ENCODE measurements around the gene HSPB1. TPM values are rescaled to one million over a fixed set of nuclear protein-coding genes. Genes with fewer than 3 reads are reported as not detected.
"Not testable (repeated sequence)": the region's sequence is repeated elsewhere in the genome, so short reads cannot be mapped to it uniquely, and the experiment has no call there.

HSPB1 gene
- total RNA-seq, 1 donor = 50.1 TPM

DNA sequence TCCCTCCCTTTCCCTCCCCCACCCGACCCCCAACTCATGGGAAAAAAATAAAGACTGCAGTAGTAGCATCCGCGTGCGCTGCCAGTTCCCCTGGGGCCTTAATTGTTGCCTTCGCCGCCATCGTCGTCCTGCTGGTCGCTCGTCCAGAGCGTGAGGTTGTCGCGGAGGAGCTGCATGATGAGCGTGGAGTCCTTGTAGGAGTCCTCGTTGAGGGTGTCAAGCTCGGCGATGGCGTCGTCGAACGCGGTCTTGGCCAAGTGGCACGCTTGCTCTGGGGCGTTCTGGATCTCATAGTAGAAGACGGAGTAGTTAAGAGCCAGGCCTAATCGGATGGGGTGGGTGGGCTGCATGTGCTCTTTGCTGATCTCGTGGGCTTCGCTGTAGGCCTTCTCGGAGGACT, 27.0 kb downstream of the HSPB1 start:
- DNase-seq (ENCODE audit: low read depth in 2 of 3, low spot score in 2 of 3) = no peak

DNA sequence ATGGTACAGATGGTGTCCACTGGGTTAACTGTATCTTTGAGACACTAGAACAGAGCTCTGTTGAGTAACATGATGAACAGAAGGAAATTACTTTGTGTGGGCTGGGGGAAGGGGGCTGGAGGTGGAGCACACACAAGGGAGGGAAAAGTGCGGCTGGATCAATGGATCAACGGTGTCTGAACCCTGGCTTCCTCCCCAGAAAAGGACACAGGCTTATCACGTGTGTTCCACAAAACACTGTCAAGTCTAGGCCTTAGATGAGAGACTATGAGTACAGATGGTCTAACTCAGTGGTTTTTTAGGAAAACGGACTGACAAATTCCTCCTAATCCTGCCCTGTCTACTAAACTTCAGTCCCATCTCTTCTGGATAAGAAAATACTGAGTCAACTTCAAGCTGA, 27.8 kb downstream of the HSPB1 start:
- DNase-seq (ENCODE audit: low read depth in 2 of 3, low spot score in 2 of 3) = no peak

DNA sequence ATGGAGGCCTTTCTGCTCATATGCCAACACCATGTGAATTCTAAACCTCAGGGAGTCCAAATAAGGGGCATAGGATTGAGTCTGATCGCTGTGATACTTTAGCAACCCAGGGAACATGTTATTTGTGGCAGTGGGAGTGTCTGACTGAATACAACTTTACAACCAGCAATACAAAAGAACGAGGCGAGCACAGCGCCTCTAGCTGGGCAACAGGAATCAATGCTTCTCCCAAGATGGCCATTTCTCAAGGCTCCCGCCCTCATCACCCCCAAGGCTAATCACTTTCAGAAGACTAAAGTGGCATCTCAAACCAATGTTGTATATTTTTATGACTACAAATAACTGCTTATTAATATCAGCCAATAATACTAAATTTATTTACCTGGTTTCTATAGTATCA, 28.2 kb downstream of the HSPB1 start:
- DNase-seq (ENCODE audit: low read depth in 2 of 3, low spot score in 2 of 3) = peak in 1 of 3 donors; percentile 21

DNA sequence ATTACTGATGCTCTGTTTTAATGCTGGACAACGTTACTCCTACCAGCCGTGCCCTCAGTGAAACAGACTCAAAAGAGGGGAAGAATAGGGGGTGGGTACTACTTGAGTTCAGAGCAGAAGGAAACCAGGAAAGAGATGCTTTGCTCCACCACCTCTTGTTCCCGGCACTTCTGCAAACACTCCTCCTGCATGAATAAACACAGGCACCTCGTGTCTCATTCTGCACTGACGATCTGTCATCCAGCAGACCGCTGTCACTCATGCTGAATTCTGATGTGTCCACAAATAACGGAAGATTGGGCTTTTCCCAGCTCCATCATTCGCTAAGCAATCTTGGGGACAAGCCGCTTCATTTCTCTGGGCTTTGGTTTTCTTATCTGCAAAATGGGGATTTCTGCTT, 29.6 kb downstream of the HSPB1 start:
- DNase-seq (ENCODE audit: low read depth in 2 of 3, low spot score in 2 of 3) = no peak

DNA sequence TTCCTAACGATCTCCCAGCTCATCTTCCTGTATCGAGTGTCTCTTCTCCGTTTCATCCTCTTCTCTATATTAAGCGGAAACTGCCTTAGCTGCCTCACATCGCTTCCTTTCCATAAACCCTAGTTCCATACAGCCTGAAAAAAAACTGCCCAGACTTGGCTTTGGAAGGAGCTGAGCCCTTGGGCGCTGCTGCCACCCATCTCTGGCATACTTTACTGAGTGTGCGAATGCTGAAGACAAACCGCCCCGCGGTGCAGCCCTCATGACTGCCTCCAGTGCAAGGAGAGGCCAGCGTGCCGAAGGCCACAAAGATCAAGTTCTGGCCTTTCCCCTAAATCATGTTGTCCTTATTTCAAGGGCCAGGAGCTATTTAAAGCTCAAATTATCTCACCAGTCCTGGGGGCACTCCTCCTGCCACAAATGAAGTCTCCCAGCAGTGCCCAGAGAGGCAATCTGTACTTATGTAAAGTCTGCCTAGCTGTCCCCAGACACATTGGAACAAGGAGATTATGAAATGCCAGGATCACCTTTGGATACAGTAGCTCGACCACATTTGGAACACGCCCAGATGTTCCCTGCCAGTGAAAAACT, 31.1 kb downstream of the HSPB1 start:
- DNase-seq (ENCODE audit: low read depth in 2 of 3, low spot score in 2 of 3) = no peak

DNA sequence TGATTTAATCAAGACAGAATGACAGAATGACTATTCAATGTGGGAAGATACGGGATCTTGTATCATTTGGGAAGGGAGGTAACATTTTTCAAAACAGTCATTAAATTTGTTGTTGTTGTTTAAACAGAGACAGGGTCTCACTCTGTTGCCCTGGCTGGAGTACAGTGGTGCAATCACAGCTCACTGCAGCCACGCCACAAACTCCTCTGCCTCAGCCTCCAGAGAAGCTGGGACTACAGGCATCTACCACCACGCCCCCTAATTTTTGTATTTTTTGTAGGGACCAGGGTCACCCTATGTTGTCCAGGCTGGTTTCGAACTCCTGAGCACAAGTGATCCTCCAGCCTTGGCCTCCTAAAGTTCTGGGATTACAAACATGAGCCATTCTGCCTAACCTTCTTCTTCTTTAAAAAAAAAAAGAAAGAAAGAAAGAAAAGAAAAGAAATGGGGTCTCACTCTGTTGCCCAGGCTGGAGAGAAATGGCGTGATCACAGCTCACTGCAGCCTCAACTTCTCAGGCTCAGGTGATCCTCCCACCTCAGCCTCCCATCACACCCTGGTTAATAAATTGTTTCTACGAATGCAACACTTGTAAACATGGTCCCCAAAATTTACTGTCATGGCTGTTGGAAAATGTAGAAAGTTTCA, 32.0 kb downstream of the HSPB1 start:
- no peak for DNase-seq (ENCODE audit: low read depth in 2 of 3, low spot score in 2 of 3)

DNA sequence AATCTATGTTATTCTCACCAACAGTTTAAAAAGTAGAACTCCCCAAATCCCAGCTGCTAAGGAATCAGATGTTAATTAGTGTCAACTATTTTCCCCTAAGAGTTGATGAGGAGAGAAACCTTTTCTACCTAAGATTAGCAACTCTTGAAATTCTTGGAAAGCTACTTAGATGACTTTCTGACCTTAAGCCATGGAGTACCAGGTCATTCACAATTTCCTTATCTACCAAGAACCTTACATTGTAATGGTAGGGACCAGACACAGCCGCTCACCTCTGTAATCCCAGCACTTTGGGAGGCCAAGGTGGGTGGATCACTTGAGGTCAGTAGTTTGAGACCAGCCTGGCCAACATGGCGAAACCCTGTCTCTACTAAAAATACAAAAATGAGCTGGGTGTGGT, 32.9 kb downstream of the HSPB1 start:
- DNase-seq (ENCODE audit: low read depth in 2 of 3, low spot score in 2 of 3) = not testable (repeated sequence)

DNA sequence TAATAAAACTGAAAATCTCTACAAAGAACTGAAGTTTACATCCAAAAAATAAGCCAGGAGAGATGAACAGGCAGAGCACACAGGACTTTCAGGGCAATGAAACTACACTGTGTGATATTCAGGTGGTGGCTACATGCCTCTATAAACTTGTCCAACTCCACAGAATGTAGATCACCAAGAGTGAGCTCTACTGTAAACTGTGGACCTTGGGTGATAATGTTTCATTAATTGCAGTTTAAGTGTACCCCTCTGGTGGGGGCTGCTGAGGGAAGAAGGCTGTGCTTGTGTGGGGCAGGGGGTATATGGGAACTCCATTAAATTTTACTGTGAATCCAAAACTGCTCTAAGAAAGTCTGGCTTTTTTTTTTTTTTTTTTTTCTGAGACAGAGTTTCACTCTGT, 33.6 kb downstream of the HSPB1 start:
- no peak for DNase-seq (ENCODE audit: low read depth in 2 of 3, low spot score in 2 of 3)

DNA sequence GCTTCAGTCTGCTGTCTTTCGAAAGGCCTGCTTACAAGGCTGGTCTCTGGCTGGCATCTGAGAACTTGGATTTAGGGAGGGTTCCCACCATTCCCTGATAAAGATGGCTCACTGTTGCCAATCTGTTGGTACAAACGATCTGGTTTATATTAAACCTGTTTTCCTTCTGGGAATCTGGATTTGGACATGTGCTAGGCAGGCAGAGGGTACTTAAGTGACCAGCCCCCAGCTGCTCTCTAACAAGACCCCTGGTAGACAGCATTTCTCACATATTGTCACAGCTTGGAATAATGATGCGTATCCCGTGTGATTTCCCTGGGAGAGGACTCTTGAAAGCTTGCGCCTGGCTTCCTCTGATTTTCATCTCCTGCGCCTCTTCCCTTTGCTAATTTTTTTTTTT, 34.7 kb downstream of the HSPB1 start:
- no peak for DNase-seq (ENCODE audit: low read depth in 2 of 3, low spot score in 2 of 3)

DNA sequence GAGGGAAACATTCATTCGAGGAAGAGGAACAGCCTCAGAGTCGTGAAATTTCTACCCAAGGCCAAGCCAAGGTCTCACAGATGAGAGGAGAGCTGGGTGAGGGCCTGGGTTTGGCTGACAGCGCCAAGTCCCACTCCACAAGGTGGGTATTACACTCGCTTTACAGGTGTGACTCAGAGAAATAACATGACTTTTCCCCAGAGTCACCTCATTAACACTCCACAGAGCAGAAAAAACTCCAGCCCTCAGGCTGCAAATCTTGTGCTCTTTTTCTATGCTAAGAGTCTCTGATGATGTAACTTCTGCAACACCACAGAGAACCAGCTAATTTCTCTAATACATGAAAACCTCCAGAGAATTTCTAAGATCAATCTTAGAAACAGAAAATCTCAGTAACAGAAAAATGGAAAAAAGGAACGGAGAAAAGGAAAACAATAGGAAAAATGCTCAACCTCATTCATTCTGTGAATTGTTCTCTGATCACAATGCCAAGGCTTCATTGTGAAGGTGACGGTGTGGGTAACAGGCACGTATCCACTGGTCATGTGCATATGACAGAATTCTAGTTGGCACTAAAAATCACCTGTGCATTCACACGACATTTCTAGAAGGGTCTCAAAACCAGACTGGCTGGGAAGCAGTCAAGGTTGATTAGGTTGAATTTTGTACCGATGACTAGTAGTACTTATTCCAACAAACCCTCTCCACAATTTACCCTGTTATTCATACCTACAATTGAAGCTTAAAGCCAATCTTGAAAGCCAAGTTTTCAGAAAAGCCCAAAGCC, 36.0 kb downstream of the HSPB1 start:
- no peak for DNase-seq (ENCODE audit: low read depth in 2 of 3, low spot score in 2 of 3)

DNA sequence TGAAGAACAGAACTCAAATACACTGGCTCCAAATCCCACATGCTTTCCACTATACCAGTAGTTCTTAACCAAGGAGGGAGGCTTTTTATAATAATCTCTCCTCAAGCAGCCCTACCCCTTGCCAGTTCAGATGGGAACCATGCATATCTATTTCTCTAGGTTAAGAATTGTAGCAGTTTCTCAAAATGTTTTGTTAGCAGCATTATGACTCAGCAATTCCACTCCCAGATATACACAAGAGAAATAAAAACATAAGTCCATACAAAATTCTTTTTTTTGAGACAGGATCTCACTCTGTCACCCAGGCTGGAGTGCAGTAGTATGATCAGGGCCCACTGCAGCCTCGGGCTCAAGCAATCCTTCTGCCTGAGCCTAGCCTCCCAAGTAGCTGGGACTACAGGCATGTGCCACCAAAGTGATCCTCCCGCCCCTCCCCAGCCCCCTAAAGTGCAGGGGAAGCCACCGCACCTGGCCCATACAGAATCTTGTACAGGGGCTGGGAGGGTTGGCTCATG, 38.2 kb downstream of the HSPB1 start:
- DNase-seq (ENCODE audit: low read depth in 2 of 3, low spot score in 2 of 3) = peak in 1 of 3 donors; percentile 62

DNA sequence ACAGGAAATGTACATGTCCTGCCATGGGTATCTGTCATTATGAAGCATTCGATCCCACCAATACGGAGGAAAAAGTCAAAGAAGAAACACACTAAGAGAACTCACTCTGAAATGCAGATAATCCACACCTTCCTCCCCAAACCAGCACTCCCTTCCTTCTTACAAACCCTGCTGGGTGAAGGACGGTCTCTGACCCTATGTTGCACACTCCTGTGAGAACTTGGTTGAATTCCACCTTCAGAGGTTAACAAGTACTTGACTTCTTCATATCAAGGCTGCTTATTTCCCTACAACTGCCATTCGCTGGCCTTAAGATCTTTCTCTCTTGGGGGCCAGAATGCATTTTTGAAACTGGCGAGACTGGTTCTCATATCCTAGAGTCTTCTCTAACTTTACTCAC, 39.7 kb downstream of the HSPB1 start:
- no peak for DNase-seq (ENCODE audit: low read depth in 2 of 3, low spot score in 2 of 3)

DNA sequence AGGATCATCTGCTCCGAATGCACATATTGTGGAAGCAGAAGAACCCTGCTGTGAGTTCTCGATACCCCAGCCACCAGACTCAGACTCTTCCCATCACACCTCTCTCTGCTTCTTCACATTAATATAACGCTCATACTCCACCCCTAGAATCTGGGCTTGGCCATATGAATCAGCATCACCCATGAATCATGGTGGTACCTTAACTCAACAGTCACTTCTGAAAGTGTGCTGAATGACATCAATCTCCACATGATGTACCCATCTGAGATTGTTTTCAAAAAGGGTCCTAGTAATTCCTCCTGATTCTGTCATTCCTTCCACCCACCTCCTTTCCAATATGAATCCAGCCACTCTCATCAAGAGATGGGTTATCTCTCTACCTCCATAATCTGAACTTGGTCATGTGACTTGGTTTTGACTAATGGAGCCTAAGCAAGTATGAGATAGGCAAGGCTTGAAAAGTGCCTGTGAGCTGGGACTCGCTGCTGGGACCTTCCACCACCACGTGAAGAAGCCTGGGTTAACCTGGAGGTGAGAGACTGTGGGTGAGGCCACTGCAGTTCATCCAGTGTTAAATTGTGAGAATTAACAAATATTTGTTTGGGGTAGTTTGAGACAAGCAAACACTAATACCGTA, 40.9 kb downstream of the HSPB1 start:
- DNase-seq (ENCODE audit: low read depth in 2 of 3, low spot score in 2 of 3) = no peak

DNA sequence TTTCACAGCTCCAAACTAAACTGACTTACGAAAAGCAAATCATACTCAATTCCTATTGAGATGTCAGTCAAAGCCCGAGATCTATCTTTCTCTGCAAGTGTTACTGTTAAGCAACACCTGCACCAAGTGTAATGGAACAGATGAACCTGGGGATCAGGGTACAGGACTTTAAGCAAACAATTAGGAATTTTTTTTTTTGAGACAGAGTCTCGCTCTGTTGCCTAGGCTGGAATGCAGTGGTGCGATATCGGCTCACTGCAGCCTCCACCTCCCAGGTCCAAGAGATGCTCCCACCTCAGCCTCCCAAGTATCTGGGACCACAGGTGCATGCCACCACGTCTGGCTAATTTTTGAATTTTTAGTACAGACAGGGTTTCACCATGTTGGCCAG, 41.5 kb downstream of the HSPB1 start:
- DNase-seq (ENCODE audit: low read depth in 2 of 3, low spot score in 2 of 3) = no peak

DNA sequence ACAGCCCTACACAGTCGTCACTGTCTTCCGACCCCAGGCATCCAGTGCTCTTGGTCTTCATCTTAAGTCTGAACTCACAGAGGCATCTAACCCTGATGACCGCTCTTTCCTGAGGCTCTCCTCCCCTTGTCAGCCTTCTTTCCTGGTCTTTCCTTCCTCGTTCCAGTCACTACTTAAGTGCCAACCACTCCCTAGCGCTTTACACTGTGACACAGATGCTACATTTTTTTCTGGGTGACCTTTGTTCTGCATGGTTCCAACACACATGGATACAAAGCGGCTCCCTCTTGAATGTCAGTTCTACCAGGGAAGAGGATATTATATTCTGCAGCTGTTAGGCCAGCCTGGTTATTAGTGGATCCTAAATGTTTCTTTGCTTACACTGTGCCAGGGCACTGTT, 43.6 kb downstream of the HSPB1 start:
- DNase-seq (ENCODE audit: low read depth in 2 of 3, low spot score in 2 of 3) = no peak

DNA sequence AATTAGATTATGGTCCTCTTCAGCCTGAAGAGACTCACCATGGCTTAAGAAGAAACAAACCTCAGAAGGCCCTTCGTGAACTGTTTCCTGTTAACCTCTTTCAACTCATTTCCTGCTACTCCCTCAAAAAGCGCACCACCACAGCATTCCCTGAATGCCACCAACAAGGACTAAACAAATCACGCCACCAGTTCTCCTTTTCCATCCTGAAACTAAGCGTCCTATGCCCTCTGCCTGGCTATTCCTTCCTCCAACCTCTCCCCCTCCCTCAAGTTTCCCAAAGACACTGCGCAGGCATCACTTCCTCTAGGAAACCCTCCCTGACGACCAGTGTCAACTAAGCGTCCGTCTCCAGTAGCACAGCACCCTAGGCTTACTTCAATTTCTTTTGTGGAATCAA, 44.3 kb downstream of the HSPB1 start:
- DNase-seq (ENCODE audit: low read depth in 2 of 3, low spot score in 2 of 3) = no peak

DNA sequence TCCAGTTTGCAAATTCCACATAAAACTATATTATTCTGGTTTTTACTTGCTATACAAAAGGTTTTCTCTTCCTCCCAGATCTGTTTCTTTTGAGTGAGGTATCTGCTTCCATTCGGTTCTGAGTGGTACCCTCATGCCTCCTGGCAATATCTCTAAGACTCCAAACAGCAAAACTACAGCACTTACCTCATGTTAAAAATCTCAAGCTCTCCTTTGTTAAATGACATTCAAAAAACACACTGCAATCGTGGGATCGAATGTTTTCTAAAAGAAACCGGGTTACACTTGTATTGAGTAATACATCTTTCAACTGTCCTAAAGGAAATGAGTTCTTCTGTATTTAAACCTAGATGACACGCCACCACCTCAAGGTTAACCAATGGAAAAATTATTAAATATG, 45.2 kb downstream of the HSPB1 start:
- no peak for DNase-seq (ENCODE audit: low read depth in 2 of 3, low spot score in 2 of 3)

DNA sequence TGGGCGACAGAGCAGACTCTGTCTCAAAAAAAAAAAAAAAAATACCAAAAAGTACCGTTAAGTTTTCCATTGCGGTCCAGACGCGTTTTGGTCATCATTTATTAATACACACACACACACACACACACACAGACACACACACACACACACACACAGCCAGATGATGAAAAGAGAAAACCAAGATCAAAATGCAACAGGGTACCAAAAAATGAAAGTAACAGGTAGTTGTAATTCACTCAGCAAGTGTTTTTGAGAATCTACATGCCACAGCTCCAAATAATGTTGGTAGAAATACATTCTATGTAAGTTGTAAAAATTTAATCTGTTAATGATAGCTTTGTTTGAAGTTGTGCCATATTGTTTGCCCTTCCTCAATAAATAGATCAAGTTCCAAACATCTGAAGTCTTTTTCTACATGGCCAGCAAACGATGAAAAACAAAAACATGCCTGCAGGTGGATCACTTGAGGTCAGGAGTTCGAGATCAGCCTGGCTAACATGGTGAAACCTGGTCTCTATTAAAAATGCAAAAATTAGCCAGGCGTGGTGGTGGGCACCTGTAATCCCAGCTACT, 46.9 kb downstream of the HSPB1 start:
- no peak for DNase-seq (ENCODE audit: low read depth in 2 of 3, low spot score in 2 of 3)

DNA sequence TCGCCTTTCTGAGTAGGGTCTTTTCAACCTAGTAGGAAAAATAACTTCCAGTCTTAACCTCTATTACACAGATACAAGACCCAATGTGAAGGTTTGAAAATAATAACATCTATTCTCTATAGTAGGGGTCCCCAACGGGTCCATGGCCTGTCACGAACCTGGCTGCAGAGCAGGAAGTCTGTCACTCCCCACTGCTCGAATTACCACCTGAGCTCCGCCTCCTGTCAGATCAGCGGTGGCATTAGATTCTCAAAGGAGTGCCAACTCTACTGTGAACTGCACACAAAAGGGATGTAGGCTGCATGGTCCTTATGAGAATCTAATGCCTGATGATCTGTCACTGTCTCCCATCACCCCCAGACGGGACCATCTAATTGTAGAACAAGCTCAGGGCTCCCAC, 48.9 kb downstream of the HSPB1 start:
- DNase-seq (ENCODE audit: low read depth in 2 of 3, low spot score in 2 of 3) = no peak

DNA sequence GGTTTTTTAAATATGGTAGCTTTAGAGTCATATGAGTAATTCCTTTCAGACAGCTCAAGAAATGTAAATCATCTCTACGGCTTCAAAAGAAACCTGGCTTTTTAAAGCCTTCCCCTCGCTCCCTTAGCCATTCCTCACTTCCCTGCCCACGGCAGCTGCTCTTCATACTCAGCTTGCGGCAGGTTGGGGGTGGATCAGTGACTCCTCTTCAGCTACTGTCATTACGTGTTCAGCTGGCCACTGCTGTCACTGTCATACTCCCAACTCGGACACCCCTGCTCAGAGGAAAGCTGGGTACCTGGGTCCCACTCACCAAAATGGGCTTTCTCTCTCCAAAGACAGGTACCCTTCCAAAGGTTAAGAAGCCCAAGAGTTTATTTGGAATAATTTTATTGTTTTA, 49.7 kb downstream of the HSPB1 start:
- DNase-seq (ENCODE audit: low read depth in 2 of 3, low spot score in 2 of 3) = no peak

DNA sequence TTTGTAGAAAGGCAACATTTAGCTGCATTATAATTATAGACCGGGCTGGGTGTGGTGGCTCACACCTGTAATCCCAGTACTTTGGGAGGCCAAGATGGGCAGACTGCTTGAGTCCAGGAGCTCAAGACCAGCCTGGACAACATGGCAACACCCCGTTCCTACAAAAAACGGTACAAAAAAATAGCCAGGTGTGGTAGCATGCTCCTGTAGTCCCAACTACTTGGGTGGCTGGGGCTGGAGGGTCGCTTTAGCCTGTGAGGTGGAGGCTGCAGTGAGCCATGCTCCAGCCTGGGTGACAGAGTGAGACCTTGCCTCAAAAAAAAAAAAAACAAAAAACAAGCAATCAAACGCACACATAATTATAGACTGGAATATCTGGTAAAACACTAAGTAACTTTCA, 51.3 kb downstream of the HSPB1 start:
- no peak for DNase-seq (ENCODE audit: low read depth in 2 of 3, low spot score in 2 of 3)

Measured in hematopoietic multipotent progenitor cell (in vitro differentiated cells).